ENCODE results near the gene UNC119. TPM values are rescaled to one million over a fixed set of nuclear protein-coding genes. Genes with fewer than 3 reads are reported as not detected.

UNC119 gene
- total and polyA plus RNA-seq, 2 of the 13 experiments (the other 11 are each of a cell fraction or from before 2014, with no cell fraction given) = 10.4 to 63.1 TPM

GRCh38 chr17:28570716-28571360 is 18.4 kb upstream of the UNC119 start (continued):
- TF ChIP-seq, protein P1, sequence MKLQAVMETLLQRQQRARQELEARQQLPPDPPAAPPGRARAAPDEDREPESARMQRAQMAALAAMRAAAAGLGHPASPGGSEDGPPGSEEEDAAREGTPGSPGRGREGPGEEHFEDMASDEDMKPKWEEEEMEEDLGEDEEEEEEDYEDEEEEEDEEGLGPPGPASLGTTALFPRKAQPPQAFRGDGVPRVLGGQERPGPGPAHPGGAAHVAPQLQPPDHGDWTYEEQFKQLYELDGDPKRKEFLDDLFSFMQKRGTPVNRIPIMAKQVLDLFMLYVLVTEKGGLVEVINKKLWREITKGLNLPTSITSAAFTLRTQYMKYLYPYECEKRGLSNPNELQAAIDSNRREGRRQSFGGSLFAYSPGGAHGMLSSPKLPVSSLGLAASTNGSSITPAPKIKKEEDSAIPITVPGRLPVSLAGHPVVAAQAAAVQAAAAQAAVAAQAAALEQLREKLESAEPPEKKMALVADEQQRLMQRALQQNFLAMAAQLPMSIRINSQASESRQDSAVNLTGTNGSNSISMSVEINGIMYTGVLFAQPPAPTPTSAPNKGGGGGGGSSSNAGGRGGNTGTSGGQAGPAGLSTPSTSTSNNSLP (IDR thresholded peaks at IDR 0.05; ENCODE audit: low read depth, low read length) = no peak
- no peak; the same call in 1 of the 2 replicates for TF ChIP-seq ARID4A (CRISPR knock-in tag; IDR thresholded peaks at IDR 0.05; ENCODE audit: borderline replicate concordance)
- TF ChIP-seq, protein P2, sequence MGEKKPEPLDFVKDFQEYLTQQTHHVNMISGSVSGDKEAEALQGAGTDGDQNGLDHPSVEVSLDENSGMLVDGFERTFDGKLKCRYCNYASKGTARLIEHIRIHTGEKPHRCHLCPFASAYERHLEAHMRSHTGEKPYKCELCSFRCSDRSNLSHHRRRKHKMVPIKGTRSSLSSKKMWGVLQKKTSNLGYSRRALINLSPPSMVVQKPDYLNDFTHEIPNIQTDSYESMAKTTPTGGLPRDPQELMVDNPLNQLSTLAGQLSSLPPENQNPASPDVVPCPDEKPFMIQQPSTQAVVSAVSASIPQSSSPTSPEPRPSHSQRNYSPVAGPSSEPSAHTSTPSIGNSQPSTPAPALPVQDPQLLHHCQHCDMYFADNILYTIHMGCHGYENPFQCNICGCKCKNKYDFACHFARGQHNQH (CRISPR knock-in tag; IDR thresholded peaks at IDR 0.05) = no peak
- no peak for TF ChIP-seq RARG (CRISPR knock-in tag; IDR thresholded peaks at IDR 0.05; ENCODE audit: low read depth)
- TF ChIP-seq ZFP82 (CRISPR knock-in tag; IDR thresholded peaks at IDR 0.05; ENCODE audit: borderline replicate concordance) = 0 out of 2 replicates have a peak, but pooled peaks have one; percentile 68
- TF ChIP-seq ZFYVE20 (CRISPR knock-in tag; IDR thresholded peaks at IDR 0.05; ENCODE audit: borderline replicate concordance, low read depth) = no peak
- TF ChIP-seq DNMT1 (CRISPR knock-in tag; IDR thresholded peaks at IDR 0.05) = no peak
- no peak for TF ChIP-seq PHB2 (IDR thresholded peaks at IDR 0.05; ENCODE audit: partially characterized antibody)
- peak; percentile 44; the same call in 1 of the 2 replicates for TF ChIP-seq FOXC1 (CRISPR knock-in tag; IDR thresholded peaks at IDR 0.05; ENCODE audit: borderline replicate concordance)
- no peak for TF ChIP-seq ZNF773 (CRISPR knock-in tag; IDR thresholded peaks at IDR 0.05; ENCODE audit: borderline replicate concordance)
- TF ChIP-seq, protein P3, sequence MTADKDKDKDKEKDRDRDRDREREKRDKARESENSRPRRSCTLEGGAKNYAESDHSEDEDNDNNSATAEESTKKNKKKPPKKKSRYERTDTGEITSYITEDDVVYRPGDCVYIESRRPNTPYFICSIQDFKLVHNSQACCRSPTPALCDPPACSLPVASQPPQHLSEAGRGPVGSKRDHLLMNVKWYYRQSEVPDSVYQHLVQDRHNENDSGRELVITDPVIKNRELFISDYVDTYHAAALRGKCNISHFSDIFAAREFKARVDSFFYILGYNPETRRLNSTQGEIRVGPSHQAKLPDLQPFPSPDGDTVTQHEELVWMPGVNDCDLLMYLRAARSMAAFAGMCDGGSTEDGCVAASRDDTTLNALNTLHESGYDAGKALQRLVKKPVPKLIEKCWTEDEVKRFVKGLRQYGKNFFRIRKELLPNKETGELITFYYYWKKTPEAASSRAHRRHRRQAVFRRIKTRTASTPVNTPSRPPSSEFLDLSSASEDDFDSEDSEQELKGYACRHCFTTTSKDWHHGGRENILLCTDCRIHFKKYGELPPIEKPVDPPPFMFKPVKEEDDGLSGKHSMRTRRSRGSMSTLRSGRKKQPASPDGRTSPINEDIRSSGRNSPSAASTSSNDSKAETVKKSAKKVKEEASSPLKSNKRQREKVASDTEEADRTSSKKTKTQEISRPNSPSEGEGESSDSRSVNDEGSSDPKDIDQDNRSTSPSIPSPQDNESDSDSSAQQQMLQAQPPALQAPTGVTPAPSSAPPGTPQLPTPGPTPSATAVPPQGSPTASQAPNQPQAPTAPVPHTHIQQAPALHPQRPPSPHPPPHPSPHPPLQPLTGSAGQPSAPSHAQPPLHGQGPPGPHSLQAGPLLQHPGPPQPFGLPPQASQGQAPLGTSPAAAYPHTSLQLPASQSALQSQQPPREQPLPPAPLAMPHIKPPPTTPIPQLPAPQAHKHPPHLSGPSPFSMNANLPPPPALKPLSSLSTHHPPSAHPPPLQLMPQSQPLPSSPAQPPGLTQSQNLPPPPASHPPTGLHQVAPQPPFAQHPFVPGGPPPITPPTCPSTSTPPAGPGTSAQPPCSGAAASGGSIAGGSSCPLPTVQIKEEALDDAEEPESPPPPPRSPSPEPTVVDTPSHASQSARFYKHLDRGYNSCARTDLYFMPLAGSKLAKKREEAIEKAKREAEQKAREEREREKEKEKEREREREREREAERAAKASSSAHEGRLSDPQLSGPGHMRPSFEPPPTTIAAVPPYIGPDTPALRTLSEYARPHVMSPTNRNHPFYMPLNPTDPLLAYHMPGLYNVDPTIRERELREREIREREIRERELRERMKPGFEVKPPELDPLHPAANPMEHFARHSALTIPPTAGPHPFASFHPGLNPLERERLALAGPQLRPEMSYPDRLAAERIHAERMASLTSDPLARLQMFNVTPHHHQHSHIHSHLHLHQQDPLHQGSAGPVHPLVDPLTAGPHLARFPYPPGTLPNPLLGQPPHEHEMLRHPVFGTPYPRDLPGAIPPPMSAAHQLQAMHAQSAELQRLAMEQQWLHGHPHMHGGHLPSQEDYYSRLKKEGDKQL (CRISPR knock-in tag; IDR thresholded peaks at IDR 0.05; ENCODE audit: low read depth) = no peak
